A549 (cell line): Measurements from ENCODE around the gene FSTL4.

ENCODE experiments used
- BCL3 ChIP-seq: fragments of >200 bp; sonication (Bioruptor Twin); formaldehyde crosslinking; IDR thresholded peaks from 3 replicates; pipeline ENCODE4 v1.6.1; 2016
- CTCF ChIP-seq: fragments of >200 bp; sonication (Bioruptor Twin); formaldehyde crosslinking; IDR thresholded peaks from 3 replicates; pipeline ENCODE4 v1.5.1; 2016
- ELK1 ChIP-seq: fragments of 150-350 bp; IDR thresholded peaks from 2 replicates; pipeline ENCODE4 v1.6.1; 2014; ENCODE audit warnings: low read depth, mild to moderate bottlenecking, low read length
- JUN ChIP-seq, 2 experiments: fragments of >200 bp; sonication (Bioruptor Twin); formaldehyde crosslinking; IDR thresholded peaks; 2 replicates in 1 of 2; 3 replicates in 1 of 2; pipeline ENCODE4 v1.6.1; 2016 to 2017
- PHF8 ChIP-seq: fragments of 200-600 bp; sonication (generic); IDR thresholded peaks from 2 replicates; pipeline ENCODE4 v1.6.1; 2016; ENCODE audit warnings: low read depth, mild to moderate bottlenecking, antibody characterized with exemption, moderate library complexity, borderline replicate concordance
- POLR2A ChIP-seq: IDR thresholded peaks from 2 replicates; pipeline ENCODE4 v1.6.1; 2012; ENCODE audit warnings: mild to moderate bottlenecking, low read length
- REST ChIP-seq: fragments of 200-600 bp; sonication (generic); IDR thresholded peaks from 2 replicates; pipeline ENCODE4 v1.6.1; 2016; ENCODE audit warnings: antibody characterized with exemption, mild to moderate bottlenecking, moderate library complexity
- SREBF2 ChIP-seq: fragments of 450-650 bp; IDR thresholded peaks from 2 replicates; pipeline ENCODE4 v1.6.1; 2014; ENCODE audit warnings: mild to moderate bottlenecking, moderate library complexity

GRCh38 chr5:133341296-133341695 lies 271.0 kb downstream of the FSTL4 start:
- no peak for TF ChIP-seq CTCF
- TF ChIP-seq POLR2A: no peak
- TF ChIP-seq REST: no peak
- TF ChIP-seq PHF8: no peak
- no peak for TF ChIP-seq JUN (IDR thresholded peaks at IDR 0.05)
- TF ChIP-seq BCL3: no peak
- TF ChIP-seq SREBF2: no peak
- no peak for TF ChIP-seq ELK1
